ENCODE data around the gene ERLEC1.

DNA sequence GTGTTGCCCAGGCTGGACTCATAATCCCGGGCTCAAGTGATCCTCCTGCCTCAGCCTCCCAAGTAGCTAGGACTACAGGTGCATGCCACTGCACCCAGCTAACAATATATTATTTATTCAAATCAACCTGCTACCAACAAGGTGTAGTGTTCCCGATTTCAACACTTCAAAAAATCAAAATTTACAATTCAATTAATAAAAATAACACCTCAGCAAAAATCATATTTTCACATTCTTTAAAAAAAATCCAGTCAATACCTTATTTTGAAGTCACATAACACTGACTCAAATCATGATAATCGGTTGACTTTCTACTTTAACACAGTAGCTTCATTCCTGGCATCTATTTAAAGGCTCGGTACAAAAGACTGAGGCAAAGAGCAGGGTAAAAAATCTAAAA is 65.7 kb downstream of the ERLEC1 start:
- TF ChIP-seq, protein P1, sequence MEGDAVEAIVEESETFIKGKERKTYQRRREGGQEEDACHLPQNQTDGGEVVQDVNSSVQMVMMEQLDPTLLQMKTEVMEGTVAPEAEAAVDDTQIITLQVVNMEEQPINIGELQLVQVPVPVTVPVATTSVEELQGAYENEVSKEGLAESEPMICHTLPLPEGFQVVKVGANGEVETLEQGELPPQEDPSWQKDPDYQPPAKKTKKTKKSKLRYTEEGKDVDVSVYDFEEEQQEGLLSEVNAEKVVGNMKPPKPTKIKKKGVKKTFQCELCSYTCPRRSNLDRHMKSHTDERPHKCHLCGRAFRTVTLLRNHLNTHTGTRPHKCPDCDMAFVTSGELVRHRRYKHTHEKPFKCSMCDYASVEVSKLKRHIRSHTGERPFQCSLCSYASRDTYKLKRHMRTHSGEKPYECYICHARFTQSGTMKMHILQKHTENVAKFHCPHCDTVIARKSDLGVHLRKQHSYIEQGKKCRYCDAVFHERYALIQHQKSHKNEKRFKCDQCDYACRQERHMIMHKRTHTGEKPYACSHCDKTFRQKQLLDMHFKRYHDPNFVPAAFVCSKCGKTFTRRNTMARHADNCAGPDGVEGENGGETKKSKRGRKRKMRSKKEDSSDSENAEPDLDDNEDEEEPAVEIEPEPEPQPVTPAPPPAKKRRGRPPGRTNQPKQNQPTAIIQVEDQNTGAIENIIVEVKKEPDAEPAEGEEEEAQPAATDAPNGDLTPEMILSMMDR (IDR thresholded peaks at IDR 0.05), result no peak
- TF ChIP-seq POLR2A (IDR thresholded peaks at IDR 0.05), result no peak

Data from body of pancreas (tissue), 4 donors.